ACC112 (cell line): ENCODE results near the gene ANKRD30A.
"Not testable (repeated sequence)": the region's sequence is repeated elsewhere in the genome, so short reads cannot be mapped to it uniquely, and the experiment has no call there.

Source experiments
- H2AFZ ChIP-seq: fragments of 200-600 bp; sonication (generic); one replicate; pipeline ENCODE4 v1.6.0; 2017; ENCODE audit warnings: antibody characterized with exemption, low read length; ENCODE audit not compliant: unreplicated experiment
- H3K27ac ChIP-seq: fragments of 200-600 bp; sonication (generic); 2 replicates; pipeline ENCODE4 v1.5.1; 2014; ENCODE audit warnings: low read depth, mild to moderate bottlenecking, antibody characterized with exemption, low read length, moderate library complexity
- H3K27me3 ChIP-seq: fragments of 200-600 bp; sonication (generic); 2 replicates; pipeline ENCODE4 v1.6.1; 2014; ENCODE audit warnings: mild to moderate bottlenecking, antibody characterized with exemption, low read length, moderate library complexity, mixed read lengths; ENCODE audit not compliant: insufficient read depth
- H3K36me3 ChIP-seq: fragments of 200-600 bp; sonication (generic); 2 replicates; pipeline ENCODE4 v1.6.1; 2016; ENCODE audit warnings: mild to moderate bottlenecking, antibody characterized with exemption, low read length, moderate library complexity, mixed read lengths; ENCODE audit not compliant: insufficient read depth
- H3K4me1 ChIP-seq: fragments of 200-600 bp; sonication (generic); one replicate; pipeline ENCODE4 v1.6.1; 2016; ENCODE audit warnings: low read length, mixed read lengths; ENCODE audit not compliant: insufficient read depth, unreplicated experiment, control insufficient read depth
- H3K4me3 ChIP-seq: fragments of 200-600 bp; sonication (generic); 2 replicates; pipeline ENCODE4 v1.5.1; 2014; ENCODE audit warnings: mild to moderate bottlenecking, low read depth, low read length
- H3K79me2 ChIP-seq: fragments of 200-600 bp; sonication (generic); one replicate; pipeline ENCODE4 v1.6.0; 2016; ENCODE audit warnings: low read length; ENCODE audit not compliant: control insufficient read depth, unreplicated experiment, insufficient read depth

The ANKRD30A gene

GRCh38 chr10:37178296-37178695 is 52.9 kb downstream of the ANKRD30A start:
- not testable (repeated sequence) for H3K36me3 ChIP-seq, H3K79me2 ChIP-seq, H3K27me3 ChIP-seq, H3K4me1 ChIP-seq, H2AFZ ChIP-seq, H3K4me3 ChIP-seq, H3K27ac ChIP-seq

DNA sequence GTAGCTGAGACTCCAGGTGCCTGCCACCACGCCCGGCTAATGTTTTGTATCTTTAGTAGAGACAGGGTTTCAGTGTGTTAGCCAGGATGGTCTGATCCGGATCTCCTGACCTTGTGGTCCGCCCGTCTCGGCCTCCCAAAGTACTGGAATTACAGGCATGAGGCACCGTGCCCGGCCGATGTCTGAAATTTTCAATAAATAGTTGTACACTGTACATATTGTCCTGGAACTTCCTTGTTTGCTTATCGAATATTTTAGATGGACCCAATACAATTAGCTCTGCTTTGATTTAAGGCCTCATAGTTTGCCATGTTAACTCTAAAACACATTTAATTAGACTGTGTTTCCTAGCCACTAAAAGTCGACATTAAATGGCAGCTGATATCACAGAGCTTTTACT is 57.3 kb downstream of the ANKRD30A start:
- not testable (repeated sequence) for H2AFZ ChIP-seq, H3K4me1 ChIP-seq, H3K27ac ChIP-seq, H3K79me2 ChIP-seq, H3K4me3 ChIP-seq, H3K36me3 ChIP-seq, H3K27me3 ChIP-seq

DNA sequence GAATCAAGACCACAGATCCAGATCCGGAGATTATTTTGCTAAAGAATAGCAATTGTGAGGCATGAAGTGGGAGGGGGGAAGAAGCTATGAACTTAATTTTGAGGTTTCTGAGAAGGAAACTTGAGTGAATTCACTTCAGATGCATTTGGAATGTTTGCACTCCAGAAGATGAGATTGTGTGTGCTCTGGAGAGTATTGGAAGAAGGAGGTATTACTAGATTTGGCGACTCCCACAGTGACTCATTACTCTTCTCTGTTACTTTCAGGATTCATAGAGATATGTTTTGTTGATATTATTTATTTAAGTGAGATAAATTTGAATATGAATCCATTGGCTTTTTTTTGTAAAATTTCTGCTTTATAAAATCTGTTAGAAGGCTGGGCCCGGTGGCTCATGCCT is 80.7 kb downstream of the ANKRD30A start:
- H3K27me3 ChIP-seq, result no peaks in the 10 kb centered on the region
- H3K4me1 ChIP-seq, result no peaks in the 10 kb centered on the region
- no peak overlapping the region for H2AFZ ChIP-seq
- H3K4me3 ChIP-seq, result no peak overlapping the region
- no peak overlapping the region for H3K27ac ChIP-seq
- H3K79me2 ChIP-seq, result no peaks in the 10 kb centered on the region
- no peaks in the 10 kb centered on the region for H3K36me3 ChIP-seq

DNA sequence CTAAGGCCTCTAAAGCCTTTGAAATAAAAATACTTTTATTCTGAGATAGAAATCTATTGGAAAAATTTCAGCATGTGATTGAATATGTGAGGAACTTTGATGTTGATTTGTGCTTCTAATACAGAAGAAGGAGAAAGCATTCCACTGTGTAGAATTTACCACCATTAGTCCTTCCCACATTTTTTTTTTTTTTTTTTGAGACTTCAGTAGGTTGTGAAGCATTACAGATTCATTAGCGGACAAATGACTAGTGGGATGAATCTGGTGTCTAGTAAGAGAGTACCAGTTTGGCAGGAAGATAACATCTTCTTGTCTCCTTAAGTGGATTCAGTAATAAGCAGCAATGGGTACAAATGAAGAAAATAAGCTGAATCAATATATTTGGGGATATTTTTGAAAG is 95.5 kb downstream of the ANKRD30A start:
- no peak overlapping the region for H2AFZ ChIP-seq
- no peak overlapping the region for H3K27ac ChIP-seq
- H3K27me3 ChIP-seq, result no peaks in the 10 kb centered on the region
- no peak overlapping the region for H3K4me3 ChIP-seq
- H3K36me3 ChIP-seq, result no peaks in the 10 kb centered on the region
- no peaks in the 10 kb centered on the region for H3K4me1 ChIP-seq
- H3K79me2 ChIP-seq, result no peaks in the 10 kb centered on the region

- no peak overlapping the region for H3K27ac ChIP-seq
- no peak overlapping the region for H2AFZ ChIP-seq
- no peaks in the 10 kb centered on the region for H3K27me3 ChIP-seq
- no peaks in the 10 kb centered on the region for H3K4me1 ChIP-seq
- no peaks in the 10 kb centered on the region for H3K36me3 ChIP-seq
- H3K4me3 ChIP-seq, result no peak overlapping the region
- H3K79me2 ChIP-seq, result no peaks in the 10 kb centered on the region
Observed at GRCh38 chr10:37222046-37222445, 96.6 kb downstream of the ANKRD30A start.

DNA sequence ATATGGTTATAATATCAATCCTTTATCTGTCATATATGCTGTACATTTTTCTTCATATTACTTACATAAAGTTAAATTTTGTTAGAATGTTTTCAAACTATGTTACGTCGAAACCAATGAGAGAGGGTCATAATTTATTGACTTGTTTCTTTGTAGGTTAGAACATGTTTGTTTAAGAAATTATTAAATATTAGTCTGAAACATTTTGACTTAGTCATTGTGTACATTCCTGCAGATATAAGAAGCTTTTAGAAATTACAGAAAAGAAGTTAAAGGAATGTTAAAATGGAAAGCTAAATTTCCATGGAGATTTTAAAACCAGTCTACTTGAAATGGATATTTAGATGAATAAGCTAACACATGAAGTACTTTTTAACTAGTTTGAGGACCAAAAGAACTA is 99.8 kb downstream of the ANKRD30A start:
- Histone ChIP-seq H3K4me3 (no peak overlapping the region), H3K27ac (no peak overlapping the region), H3K79me2 (no peaks in the 10 kb centered on the region), H3K4me1 (no peaks in the 10 kb centered on the region), H3K36me3 (no peaks in the 10 kb centered on the region), H2AFZ (no peak overlapping the region), H3K27me3 (no peaks in the 10 kb centered on the region)

DNA sequence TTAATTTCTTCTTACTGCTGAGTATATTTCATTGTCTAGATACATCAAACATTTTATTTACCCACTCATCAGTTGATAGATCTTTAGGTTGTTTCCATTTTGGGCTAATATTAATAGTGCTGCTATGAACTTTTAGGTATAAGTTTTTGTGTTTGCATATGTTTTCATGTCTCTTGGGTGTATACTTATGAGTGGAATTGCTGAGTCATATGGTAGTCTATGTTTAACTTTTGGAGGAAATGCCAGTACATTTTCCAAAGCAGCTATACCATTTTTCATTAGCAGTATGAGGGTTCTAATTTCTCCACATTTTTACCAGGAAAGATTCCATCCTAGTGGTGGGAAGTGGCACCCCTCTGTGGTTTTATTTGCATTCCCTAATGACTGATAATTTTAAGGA is 101.1 kb downstream of the ANKRD30A start:
- Histone ChIP-seq H3K36me3 (no peaks in the 10 kb centered on the region), H3K27me3 (no peaks in the 10 kb centered on the region), H2AFZ (no peak overlapping the region), H3K4me3 (no peak overlapping the region), H3K4me1 (no peaks in the 10 kb centered on the region), H3K27ac (no peak overlapping the region), H3K79me2 (no peaks in the 10 kb centered on the region)

DNA sequence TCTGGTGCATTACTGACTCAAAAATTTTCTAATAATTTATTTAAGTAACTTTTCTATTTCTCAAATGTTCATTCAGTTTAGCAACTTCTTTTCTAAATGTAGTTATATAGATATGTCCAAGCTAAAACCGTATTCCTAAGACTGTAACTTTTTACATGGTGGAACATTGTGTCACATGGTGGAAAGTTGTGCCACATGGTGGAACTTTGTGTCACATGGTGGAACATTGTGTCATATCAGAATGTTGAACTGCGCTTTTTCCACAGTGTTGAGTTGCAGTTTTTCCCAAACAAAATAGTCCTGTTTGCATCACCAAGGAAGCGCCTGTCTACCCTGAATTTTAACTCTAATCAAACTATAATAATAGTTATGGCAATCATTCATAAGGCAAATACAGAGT is 109.3 kb downstream of the ANKRD30A start:
- H2AFZ ChIP-seq, result no peak overlapping the region
- no peaks in the 10 kb centered on the region for H3K79me2 ChIP-seq
- H3K4me1 ChIP-seq, result no peaks in the 10 kb centered on the region
- no peaks in the 10 kb centered on the region for H3K36me3 ChIP-seq
- no peak overlapping the region for H3K4me3 ChIP-seq
- H3K27ac ChIP-seq, result no peak overlapping the region
- no peaks in the 10 kb centered on the region for H3K27me3 ChIP-seq

GRCh38 chr10:37236093-37236492 is 110.7 kb downstream of the ANKRD30A start:
- Histone ChIP-seq H2AFZ (no peak overlapping the region), H3K36me3 (no peaks in the 10 kb centered on the region), H3K27ac (no peak overlapping the region), H3K4me3 (no peak overlapping the region), H3K79me2 (no peaks in the 10 kb centered on the region), H3K4me1 (no peaks in the 10 kb centered on the region), H3K27me3 (no peaks in the 10 kb centered on the region)

DNA sequence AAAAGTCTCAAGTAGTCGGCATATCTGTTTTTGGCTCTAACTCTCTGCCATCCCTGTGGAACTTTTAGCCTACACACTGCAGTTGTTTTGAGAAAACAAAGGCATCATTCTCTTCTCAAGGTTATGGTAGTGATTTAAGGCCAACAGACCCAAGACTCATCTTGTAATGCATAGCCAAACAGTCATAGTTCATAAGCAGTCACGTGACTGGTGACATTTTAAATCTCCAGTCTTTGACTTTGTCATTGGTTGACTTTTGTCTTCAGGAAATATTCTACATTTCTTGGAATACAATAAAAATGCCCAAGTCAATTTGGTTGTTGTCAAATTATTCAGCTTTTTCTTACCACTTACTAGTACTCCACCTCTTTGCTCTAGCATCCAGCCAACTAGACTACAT is 114.8 kb downstream of the ANKRD30A start:
- Histone ChIP-seq H3K27me3 (no peaks in the 10 kb centered on the region), H3K4me3 (no peak overlapping the region), H3K79me2 (no peaks in the 10 kb centered on the region), H3K36me3 (no peaks in the 10 kb centered on the region), H3K27ac (no peak overlapping the region), H2AFZ (no peak overlapping the region), H3K4me1 (no peaks in the 10 kb centered on the region)

GRCh38 chr10:37246637-37247036 is 121.2 kb downstream of the ANKRD30A start:
- Histone ChIP-seq H3K36me3 (no peaks in the 10 kb centered on the region), H3K4me3 (no peak overlapping the region), H3K4me1 (no peaks in the 10 kb centered on the region), H3K79me2 (no peaks in the 10 kb centered on the region), H3K27ac (no peak overlapping the region), H3K27me3 (no peaks in the 10 kb centered on the region), H2AFZ (no peak overlapping the region)

GRCh38 chr10:37255837-37256236 is 130.4 kb downstream of the ANKRD30A start:
- H3K36me3 ChIP-seq, H3K79me2 ChIP-seq, H3K27me3 ChIP-seq, H3K4me1 ChIP-seq, H3K4me3 ChIP-seq, H2AFZ ChIP-seq, H3K27ac ChIP-seq: not testable (repeated sequence)
